ENCODE measurements around the gene CSNK2A3.
"Not testable (repeated sequence)": the region's sequence is repeated elsewhere in the genome, so short reads cannot be mapped to it uniquely, and the experiment has no call there.

Gene CSNK2A3

GRCh38 chr11:11352878-11353277 lies at the start of gene CSNK2A3:
TSS of gene CSNK2A3 (minus strand) at chr11:11353250. CDS start at chr11:11353119, 131 bp downstream.
- ATAC-seq = not testable (repeated sequence)

- ATAC-seq = no peak
Measured at GRCh38 chr11:11401960-11402535, 49.0 kb upstream of the CSNK2A3 start.

- ATAC-seq = no peak
Measured at GRCh38 chr11:11400635-11401232, 47.7 kb upstream of the CSNK2A3 start.

GRCh38 chr11:11400121-11400520 lies 47.1 kb upstream of the CSNK2A3 start:
- ATAC-seq = no peak

GRCh38 chr11:11397781-11398180 lies 44.7 kb upstream of the CSNK2A3 start:
- no peak for ATAC-seq

GRCh38 chr11:11397036-11397415 lies 44.0 kb upstream of the CSNK2A3 start:
- ATAC-seq = no peak

- no peak for ATAC-seq
Measured at GRCh38 chr11:11396301-11397035, 43.4 kb upstream of the CSNK2A3 start.

GRCh38 chr11:11395126-11395525 lies 42.1 kb upstream of the CSNK2A3 start:
- ATAC-seq = no peak

- no peak for ATAC-seq
Measured at GRCh38 chr11:11394241-11394640, 41.2 kb upstream of the CSNK2A3 start.

GRCh38 chr11:11391796-11392463 lies 38.9 kb upstream of the CSNK2A3 start:
- ATAC-seq = no peak

GRCh38 chr11:11391169-11391568 lies 38.1 kb upstream of the CSNK2A3 start:
- ATAC-seq = no peak

- ATAC-seq = no peak
Measured at GRCh38 chr11:11390068-11390771, 37.2 kb upstream of the CSNK2A3 start.

- ATAC-seq = no peak
Measured at GRCh38 chr11:11389238-11389637, 36.2 kb upstream of the CSNK2A3 start.

- no peak for ATAC-seq
Measured at GRCh38 chr11:11387622-11388305, 34.7 kb upstream of the CSNK2A3 start.

- ATAC-seq = no peak
Measured at GRCh38 chr11:11387207-11387606, 34.2 kb upstream of the CSNK2A3 start.

- no peak for ATAC-seq
Measured at GRCh38 chr11:11384829-11385228, 31.8 kb upstream of the CSNK2A3 start.

- no peak for ATAC-seq
Measured at GRCh38 chr11:11383995-11384394, 30.9 kb upstream of the CSNK2A3 start.

GRCh38 chr11:11382858-11383532 lies 29.9 kb upstream of the CSNK2A3 start:
- no peak for ATAC-seq

GRCh38 chr11:11381471-11382105 lies 28.5 kb upstream of the CSNK2A3 start:
- ATAC-seq = no peak

GRCh38 chr11:11380883-11381282 lies 27.8 kb upstream of the CSNK2A3 start:
- no peak for ATAC-seq

- no peak for ATAC-seq
Measured at GRCh38 chr11:11380340-11380739, 27.3 kb upstream of the CSNK2A3 start.

Data from activated CD4-positive, CD25-positive, alpha-beta regulatory T cell treated with anti-CD3 and anti-CD28 coated beads, Interleukin-2, amount 50 U/mL, for 24 hours (primary cell).